ENCODE measurements around the gene LINGO3. TPM values are rescaled to one million over a fixed set of nuclear protein-coding genes. Genes with fewer than 3 reads are reported as not detected.

The LINGO3 gene
- total RNA-seq, 3 donors from 2014 or later (not counting 1 experiment from before 2014, with no cell fraction given): 0.68 to 1.0 (median 0.84) TPM

GRCh38 chr19:2328401-2329148 is 20.6 kb upstream of the LINGO3 start, which contains the start of the genes LSM7 and SPPL2B:
Gene LSM7 (minus strand): TSS chr19:2328586. CDS start chr19:2328566, 20 bp downstream.
Gene SPPL2B (plus strand): TSS chr19:2328684. CDS start chr19:2328710, 26 bp downstream.
- Histone ChIP-seq H3K27me3 (ENCODE audit: control insufficient read depth, insufficient read depth, low read length) (no peaks in the 10 kb centered on the region), H3K36me3 (ENCODE audit: control insufficient read depth, insufficient read depth, low read length) (peaks cover 8% of the 10 kb centered on the region), H3K27ac (ENCODE audit: low read length) (peak within 1 kb of the TSS; percentile 78), H3K9me3 (ENCODE audit: control insufficient read depth, insufficient read depth, low read length) (no peaks in the 10 kb centered on the region), H3K4me1 (ENCODE audit: control insufficient read depth, insufficient read depth, low read length) (peaks cover 73% of the 10 kb centered on the region), H3K4me3 (ENCODE audit: low read length) (peak within 1 kb of the TSS; percentile 93)
- Mint-ChIP-seq H3K27ac (peak within 1 kb of the TSS; percentile 91 to 98), H3K27me3 (ENCODE audit: low read depth in 2 of 2) (no peaks in the 10 kb centered on the region), H3K4me1 (peaks cover 25 to 57% of the 10 kb centered on the region in 2 donors), H3K36me3 (no peaks in the 10 kb centered on the region), H3K4me3 (peak within 1 kb of the TSS; percentile 99), H3K9me3 (no peaks in the 10 kb centered on the region)
- whole genome bisulfite sequencing (ENCODE audit: insufficient coverage): under 1% methylated on average over 89 of the region's 89 CpGs
- intact Hi-C loops (cut with micrococcal nuclease): loop anchor here (1.0 to 10.0 kb wide), 2 partner anchors 54 to 92 kb away; partner anchors contain the start of genes PLEKHJ1 and SF3A2
- ATAC-seq: peak; percentile 87 to 90 (median 89)
- DNase-seq: peak; percentile 95 to 98
- TF ChIP-seq CTCF (IDR thresholded peaks at IDR 0.05): no peak

- peak overlapping the region; percentile 93 for H3K4me3 ChIP-seq (ENCODE audit: low read length)
- under 1% methylated on average over 18 of the region's 18 CpGs for WGBS (ENCODE audit: insufficient coverage)
Observed at GRCh38 chr19:2327773-2328400, 19.9 kb upstream of the LINGO3 start.

GRCh38 chr19:2326699-2327360 is 18.9 kb upstream of the LINGO3 start:
- 84% methylated on average over 16 of the region's 16 CpGs for WGBS (ENCODE audit: insufficient coverage)

More at GRCh38 chr19:2327773-2328400, 19.9 kb upstream of the LINGO3 start:
- DNase-seq (peak in 1 of 2 donors; percentile 79), ATAC-seq (peak; percentile 58 to 79 (median 70))
- Histone ChIP-seq H3K4me1 (ENCODE audit: control insufficient read depth, insufficient read depth, low read length) (peaks cover 66% of the 10 kb centered on the region), H3K27me3 (ENCODE audit: control insufficient read depth, insufficient read depth, low read length) (no peaks in the 10 kb centered on the region), H3K9me3 (ENCODE audit: control insufficient read depth, insufficient read depth, low read length) (no peaks in the 10 kb centered on the region), H3K27ac (ENCODE audit: low read length) (peak overlapping the region; percentile 78), H3K36me3 (ENCODE audit: control insufficient read depth, insufficient read depth, low read length) (peaks cover 11% of the 10 kb centered on the region)
- peak overlapping the region; percentile 99 for H3K4me3 Mint-ChIP-seq
- no peaks in the 10 kb centered on the region for H3K36me3 Mint-ChIP-seq
- peak overlapping the region; percentile 91 to 98 for H3K27ac Mint-ChIP-seq
- no peaks in the 10 kb centered on the region for H3K9me3 Mint-ChIP-seq
- peaks cover 25 to 57% of the 10 kb centered on the region in 2 donors for H3K4me1 Mint-ChIP-seq
- no peak for TF ChIP-seq CTCF (IDR thresholded peaks at IDR 0.05)
- H3K27me3 Mint-ChIP-seq (ENCODE audit: low read depth in 2 of 2): no peaks in the 10 kb centered on the region
- intact Hi-C loops (cut with micrococcal nuclease): loop anchor here (1.0 to 10.0 kb wide), 2 partner anchors 53 to 92 kb away; partner anchors contain the start of genes PLEKHJ1 and SF3A2

More at GRCh38 chr19:2326699-2327360, 18.9 kb upstream of the LINGO3 start:
- TF ChIP-seq CTCF (IDR thresholded peaks at IDR 0.05): no peak
- no peaks in the 10 kb centered on the region for H3K36me3 Mint-ChIP-seq
- intact Hi-C loops (cut with micrococcal nuclease): loop anchor here (10.0 kb wide), 1 partner anchor 52 kb away; no protein-coding TSS in a partner anchor
- H3K27ac ChIP-seq (ENCODE audit: low read length): peak overlapping the region; percentile 78
- no peak overlapping the region for H3K4me3 ChIP-seq (ENCODE audit: low read length)
- peaks cover 11% of the 10 kb centered on the region for H3K36me3 ChIP-seq (ENCODE audit: control insufficient read depth, insufficient read depth, low read length)
- peaks cover 25 to 56% of the 10 kb centered on the region in 2 donors for H3K4me1 Mint-ChIP-seq
- peaks cover 56% of the 10 kb centered on the region for H3K4me1 ChIP-seq (ENCODE audit: control insufficient read depth, insufficient read depth, low read length)
- peak overlapping the region; percentile 91 to 98 for H3K27ac Mint-ChIP-seq
- no peaks in the 10 kb centered on the region for H3K9me3 Mint-ChIP-seq
- no peaks in the 10 kb centered on the region for H3K9me3 ChIP-seq (ENCODE audit: control insufficient read depth, insufficient read depth, low read length)
- no peaks in the 10 kb centered on the region for H3K27me3 ChIP-seq (ENCODE audit: control insufficient read depth, insufficient read depth, low read length)
- ATAC-seq: no peak
- H3K4me3 Mint-ChIP-seq: peak overlapping the region; percentile 99
- no peak for DNase-seq
- no peaks in the 10 kb centered on the region for H3K27me3 Mint-ChIP-seq (ENCODE audit: low read depth in 2 of 2)

Data from natural killer cell (primary cell).